GM21367 (cell line): Measurements from ENCODE around the gene RFX7.
"Not testable (repeated sequence)": the region's sequence is repeated elsewhere in the genome, so short reads cannot be mapped to it uniquely, and the experiment has no call there.

Source experiments
- ATAC-seq: cut with Tn5 transposase; IDR thresholded peaks from one replicate; pipeline ENCODE4 v1.9.1; 2021; ENCODE audit not compliant: unreplicated experiment

Gene RFX7

DNA sequence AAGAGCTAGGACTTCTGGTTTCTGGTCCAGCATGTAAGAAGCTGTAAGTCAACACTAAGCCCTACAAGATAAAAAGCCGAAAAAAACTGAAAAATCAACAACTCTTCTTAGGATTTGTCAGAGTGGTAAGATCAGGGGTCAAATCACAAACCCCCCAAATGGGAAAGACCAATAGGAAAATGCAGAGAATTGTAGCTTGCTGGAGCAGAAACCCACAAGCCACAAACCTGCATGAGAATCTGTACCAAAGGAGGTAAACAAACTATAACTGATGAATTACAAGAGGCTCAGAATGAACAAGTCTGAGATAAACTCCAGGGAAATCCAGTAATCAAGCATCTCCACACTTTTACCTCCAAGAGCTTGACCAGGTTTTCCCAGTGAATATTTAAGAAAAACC, 36.0 kb downstream of the RFX7 start:
- ATAC-seq, result no peak

DNA sequence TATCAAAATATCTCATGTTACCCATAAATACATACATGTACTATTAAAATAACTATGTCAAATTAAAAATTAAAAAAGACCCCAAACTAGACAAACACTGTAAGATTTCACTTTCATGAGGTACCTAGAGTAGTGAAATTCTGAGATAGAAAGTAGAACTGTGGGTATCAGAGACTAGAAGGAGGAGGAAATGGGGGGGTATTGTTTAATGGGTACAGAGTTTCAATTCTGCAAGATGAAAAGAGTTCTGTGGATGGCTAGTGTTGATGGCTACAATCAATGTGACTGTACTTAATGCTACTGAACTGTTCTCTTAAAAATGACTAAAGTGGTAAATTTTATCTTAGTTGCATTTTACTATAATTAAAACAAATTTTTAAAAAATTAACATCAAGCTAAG, 36.6 kb downstream of the RFX7 start:
- ATAC-seq, result peak; percentile 54

DNA sequence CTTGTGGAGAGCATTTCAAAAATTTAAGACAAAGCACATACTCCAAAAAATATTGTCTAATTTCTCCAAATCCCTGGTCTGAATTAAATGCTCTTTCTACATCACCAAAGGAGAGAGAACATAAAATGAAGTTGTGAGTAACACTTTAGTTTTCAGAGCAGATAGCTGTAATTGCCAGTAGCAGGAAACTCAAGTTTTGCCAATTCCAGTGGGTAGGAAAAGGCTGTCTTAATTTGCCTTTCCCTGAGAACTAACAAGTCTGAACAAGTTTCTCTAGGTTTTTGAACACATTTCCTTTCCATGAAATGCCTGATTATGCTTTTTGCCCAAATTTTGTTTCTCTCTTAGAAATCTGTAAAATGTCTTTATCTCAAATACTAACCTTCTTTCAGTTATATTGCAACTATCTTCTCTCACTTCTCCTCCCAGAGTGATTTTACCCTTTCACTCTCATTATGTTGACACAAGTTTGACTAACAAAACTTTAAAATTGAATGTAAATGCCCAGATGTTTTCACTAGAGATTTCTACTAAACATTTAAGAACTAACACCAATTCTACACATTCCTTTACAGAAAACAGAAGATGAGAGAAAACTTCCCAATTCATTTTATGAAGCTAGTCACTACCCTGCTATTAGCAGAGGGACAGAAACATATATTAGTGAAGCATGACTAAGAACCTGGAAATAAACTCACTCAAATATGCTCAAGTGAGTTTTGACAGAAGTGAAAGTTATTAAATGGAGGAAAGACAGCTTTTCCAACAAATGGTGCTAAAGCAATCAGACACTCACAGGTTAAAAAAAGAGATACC, 38.4 kb downstream of the RFX7 start:
- ATAC-seq, result no peak

DNA sequence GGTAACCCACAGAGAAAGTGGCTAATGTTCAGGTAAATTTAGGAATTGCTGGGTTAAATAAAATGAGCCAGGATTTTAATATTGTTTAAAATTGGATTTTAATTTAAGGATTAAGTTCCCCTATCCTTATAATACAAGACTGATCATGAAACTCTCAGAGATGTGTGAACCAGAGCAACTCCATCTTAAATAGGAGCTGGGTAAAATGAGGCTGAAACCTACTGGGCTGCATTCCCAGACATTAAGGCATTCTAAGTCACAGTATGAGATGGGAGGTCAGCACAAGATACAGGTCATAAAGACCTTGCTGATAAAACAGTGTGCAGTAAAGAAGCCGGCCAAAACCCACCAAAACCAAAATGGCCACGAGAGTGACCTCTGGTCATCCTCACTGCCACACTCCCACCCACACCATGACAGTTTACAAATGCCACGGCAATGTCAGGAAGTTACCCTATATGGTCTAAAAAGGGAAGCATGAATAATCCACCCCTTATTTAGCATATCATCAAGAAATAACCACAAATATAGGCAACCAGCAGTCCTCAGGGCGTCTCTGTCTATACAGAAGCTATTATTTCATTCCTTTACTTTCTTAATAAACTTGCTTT, 40.3 kb downstream of the RFX7 start:
- not testable (repeated sequence) for ATAC-seq

DNA sequence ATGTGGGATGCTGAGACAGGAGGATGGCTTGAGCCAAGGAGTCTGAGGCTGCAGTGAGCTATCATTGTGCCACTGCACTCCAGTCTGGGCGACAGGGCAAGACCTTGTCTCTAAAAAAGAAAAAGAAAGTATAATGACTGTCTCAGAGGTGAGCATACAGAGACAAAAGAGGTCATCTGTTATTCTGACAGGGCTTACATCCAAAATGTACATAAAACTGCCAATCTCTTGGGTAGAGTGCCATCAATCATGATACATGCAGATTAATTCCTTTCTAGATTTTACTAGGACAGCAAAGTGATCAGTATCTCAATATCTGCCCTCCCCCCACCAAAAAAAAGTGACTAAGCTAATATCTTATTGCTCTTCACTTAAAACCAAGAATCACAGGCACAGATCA, 41.0 kb downstream of the RFX7 start:
- no peak for ATAC-seq

DNA sequence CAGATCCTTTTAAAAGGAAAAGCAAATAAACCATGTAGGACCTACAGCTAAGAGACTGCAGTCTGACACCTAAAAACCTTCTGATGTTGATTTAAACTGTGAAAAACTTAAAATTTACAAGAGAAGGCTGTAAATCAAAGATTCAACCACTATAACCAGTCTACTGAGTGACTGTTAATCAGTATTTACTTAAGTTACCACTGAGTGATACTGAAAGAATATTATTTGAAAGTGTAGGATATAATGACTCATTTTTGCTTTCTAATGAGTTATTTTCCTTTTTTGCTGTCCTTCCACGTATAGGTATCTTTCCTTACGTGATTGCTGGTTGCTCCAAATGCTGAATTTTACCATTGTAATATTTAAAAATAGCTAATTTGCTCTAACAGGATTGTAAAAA, 44.6 kb downstream of the RFX7 start:
- ATAC-seq, result no peak

DNA sequence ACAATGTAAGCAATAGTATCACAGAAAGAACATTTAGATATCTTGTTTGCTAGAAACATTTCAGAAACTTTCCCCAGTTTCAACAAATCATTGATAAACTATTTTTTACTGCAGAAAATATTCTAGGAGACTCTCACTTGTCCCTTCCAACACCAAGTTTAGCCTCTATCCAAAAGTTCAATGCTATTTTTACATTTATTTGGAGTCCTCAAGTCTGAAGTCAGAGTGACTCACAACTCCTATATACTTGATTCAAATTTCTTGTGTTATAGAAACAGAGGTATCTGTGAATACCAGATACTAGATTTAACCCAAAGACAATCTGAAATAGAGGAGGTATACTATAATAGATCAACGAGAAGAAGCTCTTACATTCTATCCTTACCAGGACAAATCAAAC, 49.6 kb downstream of the RFX7 start:
- ATAC-seq, result no peak

DNA sequence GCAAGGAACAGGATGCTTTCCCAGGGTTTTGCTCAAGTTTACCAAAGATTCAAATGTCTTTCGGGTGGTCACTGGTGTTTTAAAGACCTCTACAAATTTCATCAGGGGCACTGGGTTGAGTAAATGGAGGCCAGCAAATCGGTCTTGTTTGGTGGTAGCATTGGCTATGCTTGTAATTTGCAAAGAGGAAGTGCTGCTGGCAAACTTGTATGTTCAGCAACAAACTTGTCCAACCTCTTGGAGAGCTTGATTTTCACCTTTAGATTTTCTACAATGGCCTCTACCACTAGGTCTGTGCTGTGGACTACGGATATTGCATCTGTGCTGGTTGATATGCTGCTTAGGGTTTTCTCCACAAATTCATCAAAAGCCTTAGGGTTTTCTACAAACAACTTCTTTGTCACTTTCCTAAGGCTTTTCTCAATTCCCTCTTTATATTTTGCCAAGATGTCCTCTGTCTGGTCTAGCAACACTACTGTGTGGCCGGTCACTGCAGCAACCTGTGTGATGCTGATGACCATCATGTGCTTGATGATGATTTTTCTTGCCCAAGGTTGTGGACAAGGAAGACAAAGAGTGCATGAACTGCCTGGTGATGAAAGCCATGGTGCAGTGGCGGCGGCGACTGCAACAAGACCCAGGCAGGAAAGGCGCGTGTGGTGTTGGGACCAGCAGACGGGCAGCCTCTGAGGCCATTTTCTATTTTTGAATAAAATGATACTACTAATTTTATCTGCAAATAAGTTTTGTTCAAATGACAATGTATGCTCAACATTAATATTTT, 50.8 kb downstream of the RFX7 start:
- ATAC-seq, result no peak

DNA sequence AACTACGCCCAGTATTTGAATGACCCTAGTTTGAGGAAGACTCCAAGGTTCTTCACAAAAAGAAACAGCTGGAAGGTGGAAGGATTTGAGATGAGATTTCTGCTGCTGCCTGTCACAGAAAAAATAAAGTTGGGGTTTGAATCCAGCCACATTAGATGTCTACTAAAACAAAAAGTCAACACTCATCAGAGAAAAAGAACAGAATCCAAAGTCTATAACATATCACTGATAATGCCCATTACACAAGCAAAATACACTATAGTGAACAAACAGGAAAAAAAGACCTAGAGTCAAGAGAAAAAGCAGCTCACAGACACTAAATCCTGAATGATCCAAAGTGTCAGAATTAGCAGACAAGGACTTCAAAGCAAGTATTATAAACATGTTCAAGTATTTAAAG, 56.0 kb downstream of the RFX7 start:
- no peak for ATAC-seq

DNA sequence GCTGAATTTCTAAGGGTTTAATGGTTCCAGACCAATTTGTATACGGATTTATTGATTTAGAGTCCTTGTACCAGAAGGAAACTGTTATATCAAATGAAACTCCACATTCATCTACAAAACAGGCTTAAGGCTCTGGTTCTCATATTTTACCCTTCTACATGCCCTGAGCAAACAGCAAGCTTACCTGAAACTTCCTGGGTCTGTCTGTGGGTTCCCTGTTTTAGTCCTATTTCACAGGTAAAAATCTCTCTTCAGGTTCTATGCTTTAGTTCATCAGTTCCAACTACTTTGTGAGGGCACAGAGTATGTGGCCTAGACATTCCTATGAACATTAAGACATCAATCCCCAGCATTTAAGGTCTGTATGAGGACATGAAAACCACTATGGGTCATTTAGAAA, 57.7 kb downstream of the RFX7 start:
- no peak for ATAC-seq

DNA sequence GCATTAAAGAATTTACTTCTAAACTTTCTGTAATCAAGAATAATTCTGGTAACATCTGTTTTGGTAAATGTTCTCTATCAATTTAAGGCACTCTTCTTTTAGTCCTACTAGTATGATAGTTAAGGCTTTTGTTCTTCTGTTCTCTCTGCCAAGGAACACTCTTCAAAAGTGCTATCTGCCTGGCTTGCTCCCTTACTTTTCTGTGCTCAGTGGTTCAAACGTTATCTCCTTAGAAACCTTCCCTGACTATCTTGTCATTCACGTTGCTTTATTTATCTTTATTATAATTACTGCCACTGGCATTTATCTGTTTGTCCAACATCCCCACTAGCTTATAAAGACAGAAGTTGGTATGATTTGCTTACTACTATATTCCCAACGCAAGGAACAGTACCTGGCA, 59.2 kb downstream of the RFX7 start:
- no peak for ATAC-seq

DNA sequence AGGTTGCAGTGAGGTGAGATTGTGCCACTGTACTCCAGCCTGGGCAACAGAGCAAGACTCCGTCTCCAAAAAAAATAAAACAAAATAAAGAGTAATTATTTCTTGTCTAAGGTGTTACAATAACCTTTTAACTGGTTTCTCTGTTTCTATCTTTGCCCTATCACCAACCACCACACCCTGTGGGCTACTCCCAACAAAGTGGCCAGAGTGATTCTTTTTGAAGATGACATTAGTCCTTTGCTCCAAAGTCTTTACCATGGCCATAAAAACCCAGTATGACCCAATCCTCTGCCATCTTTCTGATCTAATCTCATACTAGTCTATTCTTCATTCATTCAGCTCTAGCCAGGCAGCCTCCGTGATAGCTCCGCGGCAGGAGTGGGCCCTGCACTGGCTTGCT, 62.8 kb downstream of the RFX7 start:
- ATAC-seq, result no peak

DNA sequence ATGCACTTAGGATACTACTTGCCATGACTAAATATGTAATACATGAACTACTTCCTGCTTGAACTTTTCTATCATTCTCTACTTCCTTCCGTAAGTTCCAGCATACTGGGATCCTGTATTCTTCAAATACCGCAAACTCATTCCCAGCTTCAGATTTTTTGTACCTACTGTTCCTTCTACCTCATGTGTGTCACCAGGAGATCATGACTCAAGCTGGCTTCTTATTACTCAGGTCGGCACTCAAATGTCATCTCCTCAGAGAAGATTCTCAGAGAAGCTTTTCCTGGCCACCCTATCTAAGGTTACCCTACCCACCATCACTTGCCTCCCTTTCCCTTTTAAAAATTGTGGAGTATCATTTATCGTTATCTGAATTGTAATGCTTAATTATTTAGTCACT, 66.7 kb downstream of the RFX7 start:
- ATAC-seq, result no peak

DNA sequence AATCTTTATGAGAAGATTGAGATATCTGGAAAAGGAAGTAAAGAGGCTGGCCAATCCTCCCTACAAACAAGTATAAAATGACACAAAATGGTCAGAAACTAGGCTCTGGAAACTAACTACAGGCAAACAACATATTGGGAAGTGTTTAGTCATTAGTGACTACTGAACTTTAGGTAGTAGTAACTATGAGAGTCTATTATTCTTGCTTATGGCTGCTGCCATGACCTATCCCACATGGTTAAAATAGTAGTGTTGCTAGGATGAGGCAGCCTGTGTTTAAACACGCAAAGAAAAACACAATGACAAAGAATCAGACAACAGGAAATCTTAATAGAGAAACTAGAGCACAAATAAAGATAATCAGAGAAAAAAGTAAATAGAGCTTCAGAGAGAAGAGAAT, 67.9 kb downstream of the RFX7 start:
- no peak for ATAC-seq

DNA sequence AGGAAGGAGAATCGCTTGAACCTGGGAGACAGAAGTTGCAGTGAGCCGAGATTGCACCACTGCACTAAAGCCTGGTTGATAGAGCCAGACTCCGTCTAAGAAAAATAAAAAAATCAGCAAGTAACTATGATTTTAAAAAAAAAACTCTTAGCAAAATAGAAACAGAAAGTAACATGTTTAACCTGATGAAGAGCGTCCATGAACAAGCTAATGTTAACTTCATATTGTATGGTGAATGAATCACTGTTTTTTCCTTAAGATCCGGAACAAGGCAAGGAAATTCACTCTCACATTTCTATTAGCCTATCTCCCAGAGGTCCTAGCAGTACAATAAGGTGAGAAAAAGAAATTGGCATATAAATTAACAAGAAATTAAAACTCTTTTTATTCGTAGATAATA, 69.0 kb downstream of the RFX7 start:
- ATAC-seq, result no peak

DNA sequence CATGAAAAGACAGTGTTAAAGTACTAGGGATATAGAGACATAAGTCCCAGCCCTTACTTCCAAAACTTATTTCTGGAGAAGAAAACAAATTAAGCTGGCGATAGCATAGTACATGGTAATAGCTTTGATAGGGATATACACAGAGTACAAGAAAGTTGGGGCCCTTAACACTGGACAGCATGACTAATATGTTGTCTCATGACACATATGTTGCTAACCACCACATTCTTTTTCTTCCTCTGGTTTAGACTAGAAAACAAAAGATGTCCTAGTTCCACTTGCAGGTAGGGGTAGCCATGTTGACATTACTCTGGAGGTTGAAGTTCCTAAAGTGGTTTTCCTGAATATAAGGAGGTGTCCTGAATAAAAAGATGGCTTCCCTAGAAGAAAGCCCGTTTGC, 75.3 kb downstream of the RFX7 start:
- ATAC-seq, result no peak

DNA sequence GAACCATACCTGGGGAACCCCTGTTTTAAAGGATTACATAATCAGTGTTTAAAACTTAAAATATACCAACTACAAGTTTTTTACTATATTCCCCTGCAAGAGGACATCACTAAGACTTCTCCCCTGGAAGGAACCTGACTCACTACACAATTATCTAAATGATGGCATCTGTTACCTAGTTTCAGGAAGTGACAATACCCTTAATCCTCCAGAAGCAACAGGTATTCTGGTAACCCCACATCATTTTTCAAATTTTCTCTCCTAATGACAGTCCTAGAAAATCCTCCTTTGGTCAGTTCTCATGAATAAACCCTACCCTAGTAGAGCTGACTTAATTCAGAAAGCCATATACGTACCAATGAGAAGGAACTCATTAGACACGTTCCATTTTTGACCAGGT, 78.4 kb downstream of the RFX7 start:
- no peak for ATAC-seq

DNA sequence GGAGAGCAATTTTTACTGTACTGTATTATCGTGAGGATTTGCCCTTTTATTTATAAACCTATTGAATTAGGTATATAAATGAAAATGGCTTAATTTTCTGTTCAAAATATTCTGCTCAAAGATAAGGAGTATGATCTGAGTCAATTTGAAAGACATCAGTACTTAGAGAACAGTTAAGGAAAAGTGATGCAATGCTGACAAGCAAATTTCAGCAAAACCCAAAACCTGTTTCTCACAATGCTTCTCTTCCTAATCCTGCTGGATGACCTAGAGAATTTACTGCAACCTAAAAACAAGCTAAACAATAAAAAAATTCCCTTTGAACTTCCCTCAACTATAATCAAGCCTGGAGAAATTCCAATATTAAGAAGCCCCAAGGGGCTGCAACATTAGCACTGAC, 82.7 kb downstream of the RFX7 start:
- ATAC-seq, result no peak

DNA sequence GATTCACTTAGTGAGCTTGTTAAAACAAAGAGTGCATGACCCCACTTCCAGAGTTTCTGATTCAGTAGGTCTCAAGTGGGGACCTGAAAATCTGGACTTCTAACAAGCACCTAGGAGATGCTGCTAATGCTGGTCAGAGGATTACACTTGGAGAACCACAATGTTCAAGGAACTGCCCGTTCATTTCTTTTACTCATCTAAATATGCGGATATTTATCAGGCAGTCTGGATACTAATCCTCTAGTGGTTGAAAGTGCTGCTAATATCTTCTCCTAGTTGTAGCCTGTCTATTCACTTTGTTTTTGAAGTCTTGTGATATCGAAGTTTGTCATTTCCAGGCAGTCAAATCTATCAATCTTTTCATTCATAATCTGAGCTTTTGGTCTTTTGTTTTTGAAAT, 86.8 kb downstream of the RFX7 start:
- ATAC-seq, result no peak

DNA sequence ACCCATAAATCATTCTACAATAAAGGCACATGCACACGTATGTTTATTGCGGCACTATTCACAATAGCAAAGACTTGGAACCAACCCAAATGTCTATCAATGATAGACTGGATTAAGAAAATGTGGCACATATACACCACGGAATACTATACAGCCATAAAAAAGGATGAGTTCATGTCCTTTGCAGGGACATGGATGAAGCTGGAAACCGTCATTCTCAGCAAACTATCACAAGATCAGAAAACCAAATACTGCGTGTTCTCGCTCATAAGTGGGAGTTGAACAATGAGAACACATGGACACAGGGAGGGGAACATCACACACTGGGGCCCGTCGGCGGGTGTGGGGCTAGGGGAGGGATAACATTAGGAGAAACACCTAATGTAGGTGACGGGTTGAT, 88.4 kb downstream of the RFX7 start:
- ATAC-seq, result not testable (repeated sequence)

DNA sequence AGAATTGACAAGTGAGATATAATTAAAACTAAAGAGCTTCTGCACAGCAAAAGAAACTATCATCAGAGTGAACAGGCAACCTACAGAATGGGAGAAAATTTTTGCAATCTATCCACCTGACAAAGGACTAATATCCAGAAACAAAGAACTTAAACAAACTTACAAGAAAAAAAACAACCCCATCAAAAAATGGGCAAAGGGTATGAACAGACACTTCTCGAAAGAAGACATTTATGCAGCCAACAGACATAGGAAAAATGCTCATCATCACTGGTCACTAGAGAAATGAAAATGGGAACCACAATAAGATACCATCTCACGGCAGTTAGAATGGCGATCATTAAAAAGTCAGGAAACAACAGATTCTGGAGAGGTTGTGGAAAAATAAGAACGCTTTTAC, 88.9 kb downstream of the RFX7 start:
- not testable (repeated sequence) for ATAC-seq

DNA sequence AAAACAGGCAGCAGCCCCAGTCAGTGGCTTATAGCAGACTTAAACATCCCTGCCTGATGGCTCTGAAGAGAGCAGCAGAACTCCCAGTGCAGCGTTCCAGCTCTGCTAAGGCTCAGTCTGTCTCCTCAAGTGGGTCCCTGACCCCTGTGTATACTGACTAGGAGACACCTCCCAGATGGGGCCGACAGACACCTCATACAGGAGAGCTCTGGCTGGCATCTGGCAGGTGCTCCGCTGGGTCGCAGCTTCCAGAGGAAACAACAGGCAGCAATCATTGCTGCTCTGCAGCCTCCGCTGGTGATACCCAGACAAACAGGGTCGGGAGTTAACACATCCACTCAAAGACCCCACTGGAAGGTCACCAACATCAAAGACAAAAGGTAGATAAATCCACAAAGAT, 93.5 kb downstream of the RFX7 start:
- ATAC-seq, result no peak
